Lower leg skin (tissue), 4 donors: ENCODE measurements around the gene TWIST2. TPM values are rescaled to one million over a fixed set of nuclear protein-coding genes. Genes with fewer than 3 reads are reported as not detected.

Source experiments
- DNase-seq, 2 donors: peaks; one replicate each; pipeline ENCODE4 v3.0.0-alpha.2; 2019; ENCODE audit warnings: low spot score in 2 of 2
- H3K4me3 ChIP-seq: fragments of 200-600 bp; sonication (generic); 2 replicates; pipeline ENCODE4 v1.5.1; 2017; ENCODE audit warnings: mild to moderate bottlenecking, low read depth; ENCODE audit not compliant: poor library complexity, severe bottlenecking
- CTCF ChIP-seq, 3 donors: fragments of 450-650 bp; IDR thresholded peaks; one replicate each; pipeline ENCODE4 v1.5.1; 2016; ENCODE audit warnings: antibody characterized with exemption in 3 of 3, mild to moderate bottlenecking in 3 of 3, moderate library complexity in 2 of 3
- POLR2A ChIP-seq, 2 donors: fragments of 450-650 bp; IDR thresholded peaks; one replicate each; pipeline ENCODE4 v1.6.1; 2016 to 2017; ENCODE audit warnings: antibody characterized with exemption in 2 of 2, mild to moderate bottlenecking in 1 of 2, moderate library complexity in 1 of 2
- WGBS, 2 donors: methylation state at CpG; one replicate each; pipeline ENCODE4 v1.1.5; 2018; 5-methylcytosine and 5-hydroxymethylcytosine counted together
- intact Hi-C: fragments of 100-400 bp; cut with DNase I; formaldehyde crosslinking; loops from one replicate; pipeline ENCODE4 v1.15.0; 2023; ENCODE audit warnings: low total_unique reads
- total RNA-seq, 4 donors: library from RNA; depleted of rRNA; stranded (reverse); fragments of >200 nt; gene quantifications; one replicate each; pipeline ENCODE4 v1.1.0, GENCODE V29; 2016

The TWIST2 gene
- total RNA-seq, 4 donors from 2014 or later, result 36.5 to 47.8 (median 38.5) TPM

- intact Hi-C loops, result no loop called here
- DNase-seq, result peak; percentile 58 to 91
- 57 to 60% methylated on average over 4 to 6 of the region's 6 CpGs for WGBS, 2 donors
- no peak overlapping the region for H3K4me3 ChIP-seq
- TF ChIP-seq POLR2A (IDR thresholded peaks at IDR 0.05) (no peak), CTCF (IDR thresholded peaks at IDR 0.05) (no peak)
Measured at GRCh38 chr2:238939074-238939473, 91.2 kb downstream of the TWIST2 start.

- intact Hi-C loops, result no loop called here
- peak in 1 of 2 donors; percentile 72 for DNase-seq
- TF ChIP-seq CTCF (IDR thresholded peaks at IDR 0.05) (no peak), POLR2A (IDR thresholded peaks at IDR 0.05) (no peak)
- WGBS, 2 donors, result 94% methylated on average over 8 of the region's 8 CpGs
- H3K4me3 ChIP-seq, result no peak overlapping the region
Measured at GRCh38 chr2:238939521-238940403, 91.9 kb downstream of the TWIST2 start.

- no peak for TF ChIP-seq POLR2A (IDR thresholded peaks at IDR 0.05)
- no peak for TF ChIP-seq CTCF (IDR thresholded peaks at IDR 0.05)
- intact Hi-C loops, result no loop called here
Measured at GRCh38 chr2:238940806-238941205, 92.9 kb downstream of the TWIST2 start.

GRCh38 chr2:238941262-238941792, 93.4 kb downstream of the TWIST2 start:
- intact Hi-C loops, result no loop called here
- DNase-seq, result peak in 1 of 2 donors; percentile 70
- 83 to 88% methylated on average over 7 of the region's 7 CpGs for WGBS, 2 donors
- no peak overlapping the region for H3K4me3 ChIP-seq
- TF ChIP-seq CTCF (IDR thresholded peaks at IDR 0.05) (no peak), POLR2A (IDR thresholded peaks at IDR 0.05) (no peak)

More at GRCh38 chr2:238940806-238941205, 92.9 kb downstream of the TWIST2 start:
- WGBS, 2 donors, result 86 to 95% methylated on average over 8 of the region's 8 CpGs
- H3K4me3 ChIP-seq, result no peak overlapping the region
- DNase-seq, result peak in 1 of 2 donors; percentile 80

GRCh38 chr2:238942080-238942725, 94.3 kb downstream of the TWIST2 start:
- no peak for TF ChIP-seq CTCF (IDR thresholded peaks at IDR 0.05)
- TF ChIP-seq POLR2A (IDR thresholded peaks at IDR 0.05), result no peak
- peak in 1 of 2 donors; percentile 81 for DNase-seq
- 94 to 96% methylated on average over 13 to 19 of the region's 19 CpGs for WGBS, 2 donors
- intact Hi-C loops, result no loop called here
- H3K4me3 ChIP-seq, result no peak overlapping the region
